ENCODE data around the gene NCOA4.
A peak's percentile ranks its signal among the peaks of the same experiment; 100 is the strongest.
"Not testable (repeated sequence)": the region's sequence is repeated elsewhere in the genome, so short reads cannot be mapped to it uniquely, and the experiment has no call there.

The NCOA4 gene

GRCh38 chr10:46030091-46030937 lies at the start of gene NCOA4:
Gene NCOA4, minus strand, starts transcription at chr10:46030623. Its CDS starts 13,943 bp downstream, at chr10:46016680.
- peak; percentile 89 to 95 for DNase-seq (ENCODE audit: low read depth in 2 of 2)

- no peak for DNase-seq (ENCODE audit: low read depth in 2 of 2)
Observed at GRCh38 chr10:46079831-46080585, 49.6 kb upstream of the NCOA4 start.

- no peak for DNase-seq (ENCODE audit: low read depth in 2 of 2)
Observed at GRCh38 chr10:46077731-46078413, 47.4 kb upstream of the NCOA4 start.

GRCh38 chr10:46077141-46077554 lies 46.7 kb upstream of the NCOA4 start:
- DNase-seq (ENCODE audit: low read depth in 2 of 2) = no peak

- no peak for DNase-seq (ENCODE audit: low read depth in 2 of 2)
Observed at GRCh38 chr10:46075869-46076268, 45.4 kb upstream of the NCOA4 start.

- DNase-seq (ENCODE audit: low read depth in 2 of 2) = no peak
Observed at GRCh38 chr10:46074196-46074946, 43.9 kb upstream of the NCOA4 start.

- no peak for DNase-seq (ENCODE audit: low read depth in 2 of 2)
Observed at GRCh38 chr10:46073564-46073963, 43.1 kb upstream of the NCOA4 start.

GRCh38 chr10:46070749-46071148 lies 40.3 kb upstream of the NCOA4 start:
- no peak for DNase-seq (ENCODE audit: low read depth in 2 of 2)

- no peak for DNase-seq (ENCODE audit: low read depth in 2 of 2)
Observed at GRCh38 chr10:46069771-46070463, 39.5 kb upstream of the NCOA4 start.

- DNase-seq (ENCODE audit: low read depth in 2 of 2) = no peak
Observed at GRCh38 chr10:46068905-46069304, 38.5 kb upstream of the NCOA4 start.

- DNase-seq (ENCODE audit: low read depth in 2 of 2) = no peak
Observed at GRCh38 chr10:46068117-46068516, 37.7 kb upstream of the NCOA4 start.

- DNase-seq (ENCODE audit: low read depth in 2 of 2) = no peak
Observed at GRCh38 chr10:46064269-46064817, 33.9 kb upstream of the NCOA4 start.

GRCh38 chr10:46062723-46063428 lies 32.5 kb upstream of the NCOA4 start:
- DNase-seq (ENCODE audit: low read depth in 2 of 2) = no peak

- DNase-seq (ENCODE audit: low read depth in 2 of 2) = no peak
Observed at GRCh38 chr10:46060706-46061105, 30.3 kb upstream of the NCOA4 start.

GRCh38 chr10:46057927-46058326 lies 27.5 kb upstream of the NCOA4 start:
- DNase-seq (ENCODE audit: low read depth in 2 of 2) = not testable (repeated sequence)

GRCh38 chr10:46057038-46057437 lies 26.6 kb upstream of the NCOA4 start:
- no peak for DNase-seq (ENCODE audit: low read depth in 2 of 2)

GRCh38 chr10:46055771-46056170 lies 25.3 kb upstream of the NCOA4 start:
- DNase-seq (ENCODE audit: low read depth in 2 of 2) = no peak

GRCh38 chr10:46053534-46054434 lies 23.4 kb upstream of the NCOA4 start:
- no peak for DNase-seq (ENCODE audit: low read depth in 2 of 2)

- no peak for DNase-seq (ENCODE audit: low read depth in 2 of 2)
Observed at GRCh38 chr10:46052791-46053375, 22.5 kb upstream of the NCOA4 start.
